Thyroid gland (tissue), 4 donors: ENCODE data around the gene KCND1.

Experiments used
- CTCF ChIP-seq, 6 experiments: fragments of 200-600 bp in 3 of 6; fragments of 450-650 bp in 3 of 6; sonication (generic) in 3 of 6; IDR thresholded peaks; one replicate each; pipeline ENCODE4 v1.5.1; 2016 to 2019; ENCODE audit warnings: antibody characterized with exemption in 6 of 6, mild to moderate bottlenecking in 2 of 6, inconsistent platforms in 1 of 6, moderate library complexity in 1 of 6
- POLR2A ChIP-seq, 2 donors: fragments of 450-650 bp; IDR thresholded peaks; one replicate each; pipeline ENCODE4 v1.6.1; 2017; ENCODE audit warnings: antibody characterized with exemption in 2 of 2, mild to moderate bottlenecking in 2 of 2, moderate library complexity in 1 of 2

- TF ChIP-seq CTCF (IDR thresholded peaks at IDR 0.05) (no peak), POLR2A (IDR thresholded peaks at IDR 0.05) (no peak)
Measured at GRCh38 chrX:48996969-48997368, 25.3 kb upstream of the KCND1 start.
